ENCODE measurements around the gene TMEM273. TPM values are rescaled to one million over a fixed set of nuclear protein-coding genes. Genes with fewer than 3 reads are reported as not detected.

The TMEM273 gene
- total RNA-seq, 1 donor from 2014 or later, result not detected

DNA sequence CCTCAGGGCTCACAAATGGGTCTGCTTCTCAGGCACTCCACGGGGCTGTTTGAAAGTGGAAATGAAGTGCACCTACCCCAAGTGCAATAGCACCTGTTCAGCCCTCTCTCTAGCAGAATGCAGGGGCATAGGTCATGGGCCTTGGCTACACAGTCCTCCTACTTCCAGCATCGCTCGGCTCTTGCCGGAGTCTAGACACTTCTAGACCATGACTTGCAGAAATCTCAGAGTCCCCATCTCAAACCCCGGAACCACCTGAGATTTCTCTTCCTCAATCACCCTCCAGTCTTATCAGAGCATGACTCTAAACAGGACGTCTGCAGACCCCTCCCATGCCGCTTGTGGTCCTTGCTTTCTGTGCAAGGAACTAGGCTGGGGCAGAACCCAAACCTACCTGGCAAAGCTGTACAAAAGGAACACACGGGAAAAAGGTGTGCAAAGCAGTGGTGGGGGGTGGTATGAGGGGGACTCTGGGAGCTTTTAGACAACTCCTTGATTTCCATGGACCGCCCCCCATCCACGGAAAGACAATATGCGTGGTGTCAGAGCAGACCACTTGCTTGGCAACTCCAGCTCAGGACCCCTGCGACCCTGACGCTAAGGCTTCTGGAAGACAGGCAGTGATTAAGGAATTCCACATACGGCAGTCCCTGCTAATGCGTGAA is 13.8 kb downstream of the TMEM273 start:
- no peak overlapping the region for H3K27ac Mint-ChIP-seq
- TF ChIP-seq, protein P1, sequence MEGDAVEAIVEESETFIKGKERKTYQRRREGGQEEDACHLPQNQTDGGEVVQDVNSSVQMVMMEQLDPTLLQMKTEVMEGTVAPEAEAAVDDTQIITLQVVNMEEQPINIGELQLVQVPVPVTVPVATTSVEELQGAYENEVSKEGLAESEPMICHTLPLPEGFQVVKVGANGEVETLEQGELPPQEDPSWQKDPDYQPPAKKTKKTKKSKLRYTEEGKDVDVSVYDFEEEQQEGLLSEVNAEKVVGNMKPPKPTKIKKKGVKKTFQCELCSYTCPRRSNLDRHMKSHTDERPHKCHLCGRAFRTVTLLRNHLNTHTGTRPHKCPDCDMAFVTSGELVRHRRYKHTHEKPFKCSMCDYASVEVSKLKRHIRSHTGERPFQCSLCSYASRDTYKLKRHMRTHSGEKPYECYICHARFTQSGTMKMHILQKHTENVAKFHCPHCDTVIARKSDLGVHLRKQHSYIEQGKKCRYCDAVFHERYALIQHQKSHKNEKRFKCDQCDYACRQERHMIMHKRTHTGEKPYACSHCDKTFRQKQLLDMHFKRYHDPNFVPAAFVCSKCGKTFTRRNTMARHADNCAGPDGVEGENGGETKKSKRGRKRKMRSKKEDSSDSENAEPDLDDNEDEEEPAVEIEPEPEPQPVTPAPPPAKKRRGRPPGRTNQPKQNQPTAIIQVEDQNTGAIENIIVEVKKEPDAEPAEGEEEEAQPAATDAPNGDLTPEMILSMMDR (IDR thresholded peaks at IDR 0.05; ENCODE audit: unreplicated experiment), result no peak
- no peak overlapping the region for H3K4me3 Mint-ChIP-seq (ENCODE audit: low read depth)

DNA sequence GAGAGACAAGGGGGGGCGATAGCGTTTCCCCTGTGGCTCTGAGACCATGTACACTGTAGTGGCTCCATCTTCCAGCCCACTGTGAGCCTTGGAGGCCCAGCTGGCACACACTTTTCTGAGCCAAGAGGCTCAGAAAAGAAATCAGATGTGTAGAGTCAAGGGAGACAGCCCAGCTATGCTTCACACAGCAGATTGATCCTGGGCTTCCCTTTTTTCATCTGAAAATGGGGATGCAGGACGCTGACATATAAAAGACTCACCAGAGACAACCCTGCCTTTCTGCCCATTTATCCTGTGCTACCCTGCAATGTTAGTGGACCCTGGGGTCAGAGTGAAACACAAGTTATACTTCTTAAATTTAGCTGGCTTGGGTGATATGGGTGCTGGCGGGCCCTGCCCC is 14.3 kb downstream of the TMEM273 start:
- Mint-ChIP-seq H3K27me3 (peaks cover 8% of the 10 kb centered on the region), H3K36me3 (ENCODE audit: insufficient read depth) (no peaks in the 10 kb centered on the region), H3K9me3 (ENCODE audit: low read depth) (no peaks in the 10 kb centered on the region), H3K4me3 (ENCODE audit: low read depth) (no peak overlapping the region), H3K4me1 (ENCODE audit: low read depth) (peaks cover 7% of the 10 kb centered on the region), H3K27ac (no peak overlapping the region)
- no peak for DNase-seq (ENCODE audit: low spot score, unreplicated experiment)
- TF ChIP-seq, protein P1 (IDR thresholded peaks at IDR 0.05; ENCODE audit: unreplicated experiment), result no peak

More for the DNA sequence above, 13.8 kb downstream of the TMEM273 start:
- Mint-ChIP-seq H3K4me1 (ENCODE audit: low read depth) (peaks cover 7% of the 10 kb centered on the region), H3K36me3 (ENCODE audit: insufficient read depth) (no peaks in the 10 kb centered on the region), H3K27me3 (peaks cover 6% of the 10 kb centered on the region), H3K9me3 (ENCODE audit: low read depth) (no peaks in the 10 kb centered on the region)
- DNase-seq (ENCODE audit: low spot score, unreplicated experiment), result no peak

DNA sequence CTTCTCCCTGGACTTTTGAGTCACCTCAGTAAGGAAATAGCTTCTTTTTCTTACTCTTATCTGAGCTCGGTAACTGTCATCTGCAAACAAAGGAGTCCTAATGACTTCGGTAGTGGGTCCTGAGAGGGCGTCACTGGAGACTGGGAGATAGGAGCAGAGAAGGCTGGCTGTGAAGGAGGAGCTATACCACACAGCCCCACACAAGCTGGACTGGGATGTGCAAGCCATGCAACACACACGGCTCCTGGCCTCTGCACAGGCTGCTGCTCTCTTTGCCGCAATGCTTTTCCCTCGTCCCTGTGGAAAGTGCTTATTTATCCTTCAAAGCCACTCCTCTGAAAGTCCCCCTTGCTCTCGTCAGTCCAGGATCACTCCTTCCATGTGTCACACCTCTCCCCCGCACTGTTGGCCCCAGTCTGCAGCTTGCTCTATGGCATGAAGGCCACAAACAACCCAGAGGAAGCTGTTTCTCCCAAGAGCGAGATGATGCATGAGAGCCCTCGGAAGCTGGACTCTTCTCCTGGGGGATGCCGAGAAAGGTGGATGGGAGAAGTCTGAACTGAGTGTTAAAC is 14.9 kb downstream of the TMEM273 start:
- no peaks in the 10 kb centered on the region for H3K36me3 Mint-ChIP-seq (ENCODE audit: insufficient read depth)
- no peaks in the 10 kb centered on the region for H3K9me3 Mint-ChIP-seq (ENCODE audit: low read depth)
- peaks cover 12% of the 10 kb centered on the region for H3K27me3 Mint-ChIP-seq
- H3K4me1 Mint-ChIP-seq (ENCODE audit: low read depth), result peaks cover 7% of the 10 kb centered on the region
- no peak overlapping the region for H3K4me3 Mint-ChIP-seq (ENCODE audit: low read depth)
- TF ChIP-seq, protein P1 (IDR thresholded peaks at IDR 0.05; ENCODE audit: unreplicated experiment), result no peak
- no peak for DNase-seq (ENCODE audit: low spot score, unreplicated experiment)
- no peak overlapping the region for H3K27ac Mint-ChIP-seq

DNA sequence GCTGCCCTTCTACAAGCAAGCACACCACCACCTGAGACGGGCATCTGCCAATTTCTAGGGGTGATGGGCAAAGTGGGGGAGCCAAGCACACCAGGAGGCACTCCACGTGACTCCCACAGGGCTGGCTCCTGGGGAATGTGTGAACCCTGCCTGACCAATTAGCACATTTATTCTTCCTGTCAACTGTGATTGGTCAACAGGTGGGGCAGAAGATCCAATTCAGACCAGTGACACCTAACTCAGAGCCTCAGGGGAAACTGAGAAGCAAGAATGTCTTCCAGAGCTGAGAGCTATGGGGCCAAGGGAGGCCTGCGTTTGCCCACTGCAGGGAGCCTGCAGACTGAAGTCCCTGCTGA is 15.4 kb downstream of the TMEM273 start:
- H3K36me3 Mint-ChIP-seq (ENCODE audit: insufficient read depth), result no peaks in the 10 kb centered on the region
- peaks cover 14% of the 10 kb centered on the region for H3K27me3 Mint-ChIP-seq
- no peaks in the 10 kb centered on the region for H3K9me3 Mint-ChIP-seq (ENCODE audit: low read depth)
- TF ChIP-seq, protein P1 (IDR thresholded peaks at IDR 0.05; ENCODE audit: unreplicated experiment), result no peak
- H3K4me1 Mint-ChIP-seq (ENCODE audit: low read depth), result peaks cover 7% of the 10 kb centered on the region
- H3K27ac Mint-ChIP-seq, result no peak overlapping the region
- no peak for DNase-seq (ENCODE audit: low spot score, unreplicated experiment)
- no peak overlapping the region for H3K4me3 Mint-ChIP-seq (ENCODE audit: low read depth)

DNA sequence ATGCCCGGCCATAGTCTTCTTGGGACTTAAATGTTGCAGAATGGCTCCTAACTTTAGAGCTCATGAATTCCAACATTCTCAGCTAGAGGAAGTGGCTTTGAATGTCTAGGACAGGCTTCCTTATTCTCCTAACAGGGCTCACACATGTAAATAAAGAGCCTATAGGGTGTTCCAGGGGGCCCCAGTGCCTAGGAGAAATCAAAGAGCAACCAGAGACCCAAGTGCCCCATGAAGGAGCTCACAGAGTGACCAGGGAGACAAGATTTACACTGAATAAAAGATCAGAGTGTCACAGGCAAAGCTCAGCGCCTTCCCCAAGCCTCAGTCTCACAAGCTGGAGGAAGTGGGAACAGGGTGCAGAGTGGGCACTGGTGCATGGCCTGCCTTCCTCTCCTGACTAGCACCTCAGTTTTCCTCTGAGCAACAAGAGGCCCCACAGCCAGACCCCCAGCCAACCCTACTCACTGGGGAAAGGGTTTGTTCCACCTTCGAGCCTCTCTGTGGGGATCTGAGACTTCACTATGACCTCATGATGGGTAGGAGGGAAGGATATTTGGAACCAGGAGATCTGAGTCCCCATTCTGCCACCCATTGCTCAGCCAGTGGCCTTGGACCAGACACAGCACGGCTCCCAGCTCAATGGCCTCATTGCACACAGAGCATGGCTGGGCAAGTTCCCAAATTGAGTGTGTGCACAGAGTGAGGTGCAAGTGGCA is 16.0 kb downstream of the TMEM273 start:
- Mint-ChIP-seq H3K36me3 (ENCODE audit: insufficient read depth) (no peaks in the 10 kb centered on the region), H3K9me3 (ENCODE audit: low read depth) (no peaks in the 10 kb centered on the region), H3K4me3 (ENCODE audit: low read depth) (no peak overlapping the region), H3K27ac (no peak overlapping the region), H3K27me3 (peaks cover 15% of the 10 kb centered on the region), H3K4me1 (ENCODE audit: low read depth) (peaks cover 6% of the 10 kb centered on the region)
- no peak for DNase-seq (ENCODE audit: low spot score, unreplicated experiment)
- TF ChIP-seq, protein P1 (IDR thresholded peaks at IDR 0.05; ENCODE audit: unreplicated experiment), result no peak

All from progenitor cell of endocrine pancreas (in vitro differentiated cells).